Mucosa of gallbladder (tissue), 1 donor: ENCODE measurements around the gene SSBP4. TPM values are rescaled to one million over a fixed set of nuclear protein-coding genes. Genes with fewer than 3 reads are reported as not detected.
"Not testable (repeated sequence)": the region's sequence is repeated elsewhere in the genome, so short reads cannot be mapped to it uniquely, and the experiment has no call there.

Experiments
- DNase-seq: peaks from one replicate; pipeline ENCODE4 v3.0.0-alpha.2; 2020; ENCODE audit warnings: low spot score
- total RNA-seq: library from RNA; stranded (reverse); gene quantifications from one replicate; pipeline ENCODE4 v1.2.1, GENCODE V29; 2021
- donor health status: DM: no; HTN: no; CAD: no.

SSBP4 gene
- total RNA-seq, result 68.1 TPM

DNA sequence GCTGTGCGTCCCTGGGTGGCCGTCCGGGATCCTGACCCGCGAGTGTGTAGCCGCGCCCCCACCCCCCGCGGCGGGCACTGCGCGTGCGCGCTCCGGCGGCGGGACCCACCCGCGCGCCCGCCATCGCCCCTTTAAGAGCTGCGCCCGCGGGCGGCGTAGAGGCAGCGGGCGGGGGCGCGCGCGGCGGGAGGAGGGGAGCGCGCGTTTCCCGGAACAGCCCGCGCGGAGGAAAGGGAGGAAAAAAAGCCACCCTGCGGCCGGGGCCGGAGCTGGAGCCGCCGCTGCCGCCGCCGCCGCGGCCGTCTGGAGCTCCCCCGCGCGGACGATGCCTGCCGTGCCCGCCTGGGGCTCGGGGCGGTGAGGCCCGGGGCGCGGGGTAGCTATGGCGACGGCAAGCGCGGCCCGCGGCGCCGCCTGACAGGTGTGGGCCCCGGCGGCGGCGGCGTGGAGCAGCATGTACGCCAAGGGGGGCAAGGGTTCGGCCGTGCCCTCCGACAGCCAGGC is at the start of gene SSBP4:
TSS of gene SSBP4 (plus strand) at position 204 of the 504 bp plus-strand sequence. CDS start at position 455, 251 bp downstream.
- DNase-seq, result peak; percentile 69

DNA sequence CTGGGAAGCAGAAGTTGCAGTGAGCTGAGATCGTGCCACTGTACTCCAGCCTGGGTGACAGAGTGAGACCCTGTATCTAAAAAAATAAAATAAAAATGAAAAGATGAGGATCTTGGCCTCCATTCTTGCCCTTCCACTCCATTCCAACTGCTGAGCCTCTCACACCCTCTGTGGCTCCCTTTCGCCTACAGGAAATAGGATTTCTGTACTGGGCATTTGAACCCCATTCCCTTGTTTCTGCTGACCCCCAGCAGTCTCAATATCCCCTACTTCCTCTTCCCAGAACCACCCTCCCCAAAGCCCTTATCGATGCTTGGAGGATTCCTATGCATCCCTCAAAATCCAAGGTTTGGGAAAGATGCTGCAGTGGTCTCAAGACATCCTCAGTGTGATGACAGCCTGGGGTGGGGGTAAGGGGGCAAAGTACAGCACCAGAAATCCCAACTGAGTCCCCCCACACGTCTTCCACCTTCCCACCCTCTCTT is 45.7 kb upstream of the SSBP4 start:
- no peak for DNase-seq

DNA sequence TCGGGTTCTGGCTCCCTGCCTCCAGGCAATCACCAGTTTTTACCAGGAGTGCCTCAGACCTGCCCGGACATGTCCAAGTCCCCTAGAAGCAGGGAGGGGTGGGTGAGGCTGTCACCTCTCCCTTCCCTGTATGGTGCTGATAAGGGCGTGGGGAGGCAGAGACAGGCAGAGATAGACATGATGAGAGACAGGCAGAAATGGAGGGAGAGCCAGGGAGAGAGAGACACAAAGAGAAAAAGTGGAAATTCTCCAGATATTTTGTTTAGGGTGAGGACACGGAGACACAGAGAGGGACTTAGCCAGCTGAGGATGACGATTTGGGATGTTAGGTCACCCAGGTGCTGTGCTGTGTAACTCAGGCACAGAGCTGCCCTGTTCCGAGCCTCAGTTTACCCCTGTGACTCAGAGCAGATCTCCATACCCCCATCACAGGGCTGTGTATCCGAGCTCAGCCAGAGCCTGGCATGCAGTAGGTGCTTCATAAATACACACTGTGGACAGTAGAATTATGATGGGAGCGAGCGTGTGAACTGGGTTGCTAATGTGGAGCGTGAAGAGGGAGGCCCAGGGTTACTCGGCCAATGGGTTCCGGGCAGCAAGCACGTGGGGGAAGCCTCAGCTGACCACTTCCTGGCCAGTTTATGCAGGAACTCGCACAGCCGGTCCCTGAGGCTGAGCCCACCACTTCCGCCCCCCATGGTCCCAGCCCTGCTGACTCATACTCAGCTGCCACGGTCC is 45.1 kb upstream of the SSBP4 start:
- peak; percentile 92 for DNase-seq

DNA sequence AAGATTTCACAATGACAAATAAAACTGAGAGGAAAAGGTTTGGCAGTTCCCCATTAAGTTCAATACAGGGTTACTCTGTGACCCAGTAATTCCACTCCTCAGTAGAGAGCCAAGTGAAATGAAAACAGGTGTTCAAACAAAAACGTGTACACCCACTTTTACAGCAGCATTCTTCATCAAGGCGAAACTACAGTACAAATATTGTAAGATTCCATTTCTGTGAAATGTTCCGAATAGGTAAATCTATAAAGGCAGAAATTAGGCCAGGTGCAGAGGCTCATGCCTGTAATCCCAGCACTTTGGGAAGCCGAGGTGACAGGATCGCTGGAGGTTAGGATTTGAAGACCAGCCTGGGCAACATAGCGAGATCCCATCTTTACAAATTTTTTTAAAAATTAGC is 42.2 kb upstream of the SSBP4 start:
- no peak for DNase-seq

DNA sequence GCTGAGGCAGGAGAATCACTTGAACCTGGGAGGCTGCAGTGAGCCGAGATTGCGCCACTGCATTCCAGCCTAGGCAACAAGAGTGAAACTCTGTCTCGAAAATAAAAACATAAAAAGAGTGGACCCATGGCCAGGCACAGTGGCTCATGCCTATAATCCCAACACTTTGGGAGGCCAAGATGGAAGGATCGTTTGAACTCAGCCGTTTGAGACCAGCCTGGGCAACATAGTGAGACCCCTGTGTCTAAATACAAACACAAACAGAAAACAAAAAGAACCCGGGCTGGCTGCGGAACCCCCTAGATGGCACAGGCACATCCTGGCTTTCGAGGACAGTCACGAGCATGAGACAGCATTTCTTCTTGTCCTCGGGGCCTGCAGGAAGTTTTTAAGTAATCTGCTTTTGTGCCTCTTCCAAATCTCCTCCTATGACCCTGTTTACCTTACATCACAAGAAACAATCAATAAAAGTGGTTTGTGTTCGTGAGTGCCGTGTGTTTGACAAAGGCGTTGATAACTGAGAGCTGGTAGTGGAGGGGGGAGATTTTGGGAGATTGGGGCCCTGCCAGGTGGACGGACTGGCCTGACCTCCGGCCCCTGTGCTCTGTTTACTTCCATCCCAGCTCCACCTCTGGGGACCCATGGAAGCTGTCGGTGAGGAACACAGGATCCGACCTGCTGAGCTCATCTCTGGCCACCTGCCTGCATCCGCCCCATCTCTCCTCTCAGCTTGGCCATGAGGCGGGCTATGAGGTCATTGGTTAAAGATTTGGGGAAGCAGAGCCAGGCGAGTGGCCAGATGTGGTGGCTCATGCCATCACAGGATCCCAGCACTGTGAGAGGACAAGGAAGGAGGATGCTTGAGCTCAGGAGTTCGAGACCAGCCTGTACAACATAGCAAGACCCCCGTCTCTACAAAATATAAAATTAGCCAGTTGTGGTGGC is 39.1 kb upstream of the SSBP4 start:
- peak; percentile 96 for DNase-seq

DNA sequence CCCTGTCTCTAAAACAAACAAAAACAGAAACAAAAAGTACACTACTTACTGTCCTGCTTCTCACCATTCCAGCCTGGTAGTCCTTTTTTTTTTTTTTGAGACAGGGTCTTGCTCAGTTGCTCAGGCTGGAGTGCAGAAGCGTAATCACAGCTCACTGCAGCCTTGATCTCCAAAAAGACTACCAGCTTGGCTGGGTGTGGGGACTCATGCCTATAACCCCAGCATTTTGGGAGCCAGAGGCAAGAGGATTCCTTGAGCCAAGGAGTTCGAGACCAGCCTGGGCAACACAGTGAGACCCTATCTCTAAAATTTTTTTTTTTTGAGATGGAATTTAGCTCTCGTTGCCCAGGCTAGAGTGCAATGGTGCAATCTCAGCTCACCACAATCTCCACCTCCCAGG is 38.4 kb upstream of the SSBP4 start:
- no peak for DNase-seq

DNA sequence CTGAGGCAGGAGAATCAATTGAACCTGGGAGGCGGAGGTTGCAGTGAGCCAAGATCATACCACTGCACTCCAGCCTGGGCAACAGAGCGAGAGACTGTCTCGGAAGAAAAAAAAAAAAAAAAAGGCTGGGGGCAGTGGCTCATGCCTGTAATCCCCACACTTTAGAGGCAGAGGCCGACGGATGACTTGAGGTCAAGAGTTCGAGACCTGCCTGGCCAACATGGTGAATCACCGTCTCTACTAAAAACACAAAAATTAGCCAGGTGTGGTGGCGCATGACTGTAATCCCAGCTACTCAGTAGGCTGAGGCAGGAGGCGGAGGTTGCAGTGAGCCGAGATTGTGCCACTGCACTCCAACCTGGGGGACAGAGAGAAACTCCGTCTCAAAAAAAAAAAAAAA is 35.6 kb upstream of the SSBP4 start:
- not testable (repeated sequence) for DNase-seq

DNA sequence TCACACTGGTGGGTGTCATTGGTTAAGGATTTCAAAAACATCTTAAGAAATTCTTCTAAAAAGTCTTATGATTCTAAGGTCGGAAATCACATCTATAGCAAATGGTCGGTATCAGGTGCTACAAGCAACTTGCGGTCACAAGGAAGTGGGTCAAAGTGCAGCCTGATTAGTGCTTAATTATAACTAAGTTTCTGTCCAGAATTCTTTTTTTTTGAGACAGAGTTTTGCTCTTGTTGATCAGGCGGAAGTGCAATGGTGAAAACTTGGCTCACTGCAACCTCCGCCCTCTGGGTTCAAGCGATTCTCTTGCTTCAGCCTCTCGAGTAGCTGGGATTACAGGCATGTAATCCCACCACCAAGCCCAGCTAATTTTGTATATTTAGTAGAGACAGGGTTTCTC is 34.4 kb upstream of the SSBP4 start:
- DNase-seq, result peak; percentile 42

DNA sequence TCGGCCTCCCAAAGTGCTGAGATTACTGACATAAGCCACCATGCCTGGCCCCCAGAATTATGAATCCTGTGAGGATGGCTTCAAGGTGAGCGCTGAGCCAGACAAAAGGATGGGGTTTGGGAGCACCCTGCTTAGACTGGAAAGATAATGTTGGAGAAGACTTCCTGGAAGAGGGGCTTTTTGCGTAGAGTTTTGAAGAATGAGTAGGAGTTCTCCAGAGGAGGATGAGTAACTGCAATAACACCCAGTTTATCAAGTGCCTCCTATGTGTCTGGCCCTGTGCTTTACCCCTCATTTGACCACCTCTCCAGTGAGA is 33.9 kb upstream of the SSBP4 start:
- no peak for DNase-seq

DNA sequence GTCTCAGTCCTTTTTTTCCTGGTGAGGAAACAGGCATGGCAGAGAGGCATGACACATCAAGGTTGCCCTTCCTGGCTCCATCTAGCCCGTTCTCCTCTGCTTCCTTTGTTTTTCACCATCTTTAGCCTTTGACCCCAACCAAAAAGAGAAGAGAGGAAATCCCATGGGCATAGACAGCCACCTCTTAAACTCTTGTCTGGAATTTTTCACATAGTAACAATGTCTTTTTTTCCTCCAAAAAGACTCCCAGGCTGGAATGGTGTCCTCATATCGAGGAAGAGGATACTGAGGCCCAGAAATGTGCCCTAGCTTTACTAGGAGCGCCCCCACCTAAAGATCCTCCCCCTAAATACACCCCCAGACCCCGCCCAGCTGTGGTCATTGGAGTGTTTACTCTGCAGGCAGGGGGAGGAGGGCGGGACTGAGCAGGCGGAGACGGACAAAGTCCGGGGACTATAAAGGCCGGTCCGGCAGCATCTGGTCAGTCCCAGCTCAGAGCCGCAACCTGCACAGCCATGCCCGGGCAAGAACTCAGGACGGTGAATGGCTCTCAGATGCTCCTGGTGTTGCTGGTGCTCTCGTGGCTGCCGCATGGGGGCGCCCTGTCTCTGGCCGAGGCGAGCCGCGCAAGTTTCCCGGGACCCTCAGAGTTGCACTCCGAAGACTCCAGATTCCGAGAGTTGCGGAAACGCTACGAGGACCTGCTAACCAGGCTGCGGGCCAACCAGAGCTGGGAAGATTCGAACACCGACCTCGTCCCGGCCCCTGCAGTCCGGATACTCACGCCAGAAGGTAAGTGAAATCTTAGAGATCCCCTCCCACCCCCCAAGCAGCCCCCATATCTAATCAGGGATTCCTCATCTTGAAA is 33.3 kb upstream of the SSBP4 start, which contains the start of gene GDF15:
TSS of gene GDF15 (plus strand) at position 484 of the 868 bp plus-strand sequence. CDS start at position 516, 32 bp downstream.
- peak; percentile 94 for DNase-seq

DNA sequence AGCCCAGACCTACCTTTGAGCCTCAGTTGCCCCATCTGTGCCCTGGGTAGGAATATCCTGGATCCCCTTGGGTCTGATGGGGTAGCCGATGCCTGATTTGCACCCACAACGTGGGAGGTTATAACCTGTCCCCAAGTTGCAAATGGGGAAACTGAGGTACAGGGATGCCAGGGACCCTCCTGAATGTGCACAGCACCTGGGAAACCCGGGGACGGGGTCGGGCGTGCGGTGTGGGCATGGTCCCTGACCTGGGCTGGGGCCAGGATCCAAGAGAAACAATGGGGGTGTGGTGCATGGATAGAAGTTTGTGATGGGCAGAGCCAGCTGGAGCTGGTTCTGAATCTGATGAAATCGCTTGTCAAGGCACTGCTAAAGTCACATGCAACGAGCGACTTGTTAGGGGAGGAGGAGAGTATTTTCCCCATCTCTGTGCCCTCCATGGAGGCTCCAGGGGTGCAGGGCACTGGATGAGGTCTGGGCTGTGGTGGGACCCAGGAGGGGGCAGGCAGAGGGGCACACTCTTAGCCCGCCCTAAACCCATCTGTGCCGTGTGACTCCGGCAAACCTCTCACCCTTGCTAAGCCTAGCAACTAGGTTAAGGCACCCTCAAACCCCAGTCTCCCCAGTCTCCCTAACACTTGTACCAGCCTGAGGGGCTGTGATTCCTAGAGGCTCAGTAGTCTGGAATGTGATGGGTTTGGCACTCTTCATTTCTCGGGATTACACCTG is 32.5 kb upstream of the SSBP4 start:
- DNase-seq, result peak; percentile 47

DNA sequence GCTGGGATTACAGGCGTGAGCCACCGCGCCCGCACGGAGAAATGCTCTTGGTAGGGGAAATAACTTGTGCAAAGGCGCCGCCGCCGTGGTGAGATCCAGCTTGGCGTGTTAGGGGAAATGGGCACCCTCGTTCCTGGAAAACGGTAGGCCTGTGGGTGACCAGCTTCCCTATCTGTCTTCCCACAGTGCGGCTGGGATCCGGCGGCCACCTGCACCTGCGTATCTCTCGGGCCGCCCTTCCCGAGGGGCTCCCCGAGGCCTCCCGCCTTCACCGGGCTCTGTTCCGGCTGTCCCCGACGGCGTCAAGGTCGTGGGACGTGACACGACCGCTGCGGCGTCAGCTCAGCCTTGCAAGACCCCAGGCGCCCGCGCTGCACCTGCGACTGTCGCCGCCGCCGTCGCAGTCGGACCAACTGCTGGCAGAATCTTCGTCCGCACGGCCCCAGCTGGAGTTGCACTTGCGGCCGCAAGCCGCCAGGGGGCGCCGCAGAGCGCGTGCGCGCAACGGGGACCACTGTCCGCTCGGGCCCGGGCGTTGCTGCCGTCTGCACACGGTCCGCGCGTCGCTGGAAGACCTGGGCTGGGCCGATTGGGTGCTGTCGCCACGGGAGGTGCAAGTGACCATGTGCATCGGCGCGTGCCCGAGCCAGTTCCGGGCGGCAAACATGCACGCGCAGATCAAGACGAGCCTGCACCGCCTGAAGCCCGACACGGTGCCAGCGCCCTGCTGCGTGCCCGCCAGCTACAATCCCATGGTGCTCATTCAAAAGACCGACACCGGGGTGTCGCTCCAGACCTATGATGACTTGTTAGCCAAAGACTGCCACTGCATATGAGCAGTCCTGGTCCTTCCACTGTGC is 30.9 kb upstream of the SSBP4 start:
- DNase-seq, result peak; percentile 86

DNA sequence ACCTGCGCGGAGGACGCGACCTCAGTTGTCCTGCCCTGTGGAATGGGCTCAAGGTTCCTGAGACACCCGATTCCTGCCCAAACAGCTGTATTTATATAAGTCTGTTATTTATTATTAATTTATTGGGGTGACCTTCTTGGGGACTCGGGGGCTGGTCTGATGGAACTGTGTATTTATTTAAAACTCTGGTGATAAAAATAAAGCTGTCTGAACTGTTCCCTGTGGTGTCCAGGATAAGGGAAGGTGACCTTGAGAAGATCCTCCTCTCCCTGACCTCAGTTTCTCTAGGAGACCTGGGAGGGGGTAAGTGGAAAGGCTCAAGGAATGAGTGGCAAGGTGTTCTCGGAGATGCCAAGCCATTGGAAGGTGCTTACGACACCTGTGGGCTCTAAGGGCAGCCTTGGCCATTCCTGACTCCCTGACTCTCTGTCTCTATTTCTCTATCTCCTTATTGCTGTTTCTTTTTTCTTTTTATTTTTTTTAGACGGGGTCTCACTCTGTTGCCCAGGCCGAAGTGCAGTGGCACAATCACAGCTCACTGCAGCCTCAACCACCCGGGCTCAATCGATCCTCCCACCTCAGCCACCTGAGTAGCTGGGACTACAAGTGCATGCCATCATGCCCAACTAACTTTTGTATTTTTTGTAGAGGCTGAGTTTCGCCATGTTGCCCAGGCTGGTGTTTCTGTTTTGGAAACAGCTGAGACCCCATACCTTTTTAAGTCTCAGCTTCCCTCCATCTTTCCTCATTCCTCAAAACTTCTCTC is 30.1 kb upstream of the SSBP4 start:
- no peak for DNase-seq

DNA sequence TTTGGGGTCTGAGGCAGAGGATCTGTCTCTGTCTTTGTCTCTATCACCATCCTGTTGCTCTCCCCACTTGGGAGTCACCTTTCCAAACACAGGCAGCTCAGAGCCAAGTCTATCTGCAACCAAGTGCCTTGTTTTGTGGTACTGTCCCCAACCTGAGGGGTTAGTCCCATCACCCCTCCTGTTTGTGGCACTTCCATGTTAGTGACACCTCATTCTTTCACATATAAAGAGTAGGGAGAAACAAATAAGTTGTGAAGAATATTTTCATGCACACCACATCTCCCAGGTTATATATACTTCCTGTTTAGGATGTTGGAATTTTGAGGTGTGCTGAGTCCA is 29.5 kb upstream of the SSBP4 start:
- no peak for DNase-seq

DNA sequence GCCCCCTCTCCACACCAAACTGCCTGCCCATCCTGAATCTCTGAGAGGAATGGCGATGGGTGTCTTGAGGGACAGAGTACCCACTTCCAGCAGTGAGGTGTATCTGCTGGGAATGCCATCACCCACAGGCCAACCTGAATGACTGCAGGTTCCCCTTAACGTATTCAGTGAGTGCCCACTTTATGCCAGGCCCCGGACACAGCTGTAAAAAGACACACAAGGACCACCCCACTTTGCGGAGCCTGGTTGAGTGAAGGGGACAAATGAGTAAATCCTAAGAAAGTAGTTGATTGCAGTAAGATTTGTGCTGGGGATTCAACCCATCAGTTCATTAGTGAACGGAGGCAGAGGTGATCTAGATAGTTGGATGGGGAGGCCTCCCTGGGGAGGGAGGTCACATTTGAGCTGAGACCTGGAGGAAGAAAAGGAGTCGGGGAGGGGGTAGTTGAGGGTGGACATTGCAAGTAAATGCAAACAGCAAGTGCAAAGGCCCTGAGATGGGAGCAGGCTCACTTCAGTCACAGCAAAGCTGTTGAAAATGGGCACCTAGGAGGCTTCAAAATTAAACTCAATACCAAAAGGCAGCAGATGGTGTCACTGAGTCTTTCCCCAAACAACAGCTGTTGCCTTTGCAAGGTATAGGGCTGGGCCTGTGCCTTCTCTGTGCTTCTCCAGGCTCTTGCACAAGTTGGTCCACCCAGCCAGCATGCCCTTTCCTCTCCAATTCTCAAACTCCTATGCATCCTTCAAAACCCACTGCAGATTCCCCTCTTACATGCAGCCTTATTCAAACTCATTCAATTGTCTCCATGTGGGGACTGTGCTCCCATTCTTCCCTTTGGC is 28.9 kb upstream of the SSBP4 start:
- DNase-seq, result no peak

DNA sequence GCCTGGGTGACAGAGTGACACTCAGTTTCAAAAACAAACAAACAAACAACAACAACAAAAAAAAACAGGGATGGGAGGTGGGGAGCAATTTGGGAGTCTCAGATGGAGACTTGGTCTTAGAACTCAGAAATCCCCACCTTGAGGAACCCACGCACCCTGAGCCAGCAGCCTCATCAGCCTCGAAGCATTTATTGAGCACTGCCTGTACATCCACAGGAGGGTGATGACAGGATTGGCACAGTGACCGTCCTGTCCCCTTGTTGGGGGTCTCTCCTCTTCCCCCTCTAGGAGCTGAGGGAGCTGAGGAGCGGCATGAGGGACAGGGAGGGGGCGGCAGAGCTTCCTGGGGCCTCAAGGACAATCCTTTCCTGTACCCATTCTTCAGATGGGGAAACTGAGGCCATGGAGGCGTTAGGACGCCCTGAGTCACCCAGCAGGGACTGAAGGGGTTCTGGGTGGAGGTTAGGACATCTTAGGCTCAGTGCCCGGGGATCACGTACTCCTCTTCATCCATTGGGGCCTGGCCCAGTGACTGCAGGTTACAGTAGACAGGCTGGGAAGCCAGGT is 27.6 kb upstream of the SSBP4 start:
- no peak for DNase-seq

DNA sequence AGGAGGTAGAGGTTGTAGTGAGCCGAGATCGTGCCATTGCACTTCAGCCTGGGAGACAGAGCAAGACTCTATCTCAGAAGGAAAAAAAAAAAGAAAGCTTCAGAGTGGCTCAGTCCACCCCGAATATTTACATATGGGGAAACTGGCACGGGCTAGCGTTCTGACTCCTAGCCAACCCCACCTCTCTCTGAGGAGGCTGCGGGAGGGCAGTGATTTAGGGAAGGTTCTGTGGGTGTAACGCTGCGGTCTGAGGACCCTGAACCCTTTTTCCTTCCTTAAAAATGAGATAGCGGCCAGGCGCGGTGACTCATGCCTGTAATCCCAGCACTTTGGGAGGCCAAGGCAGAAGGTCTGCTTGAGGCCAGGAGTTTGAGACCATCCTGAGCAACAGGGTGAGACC is 26.8 kb upstream of the SSBP4 start:
- peak; percentile 73 for DNase-seq

DNA sequence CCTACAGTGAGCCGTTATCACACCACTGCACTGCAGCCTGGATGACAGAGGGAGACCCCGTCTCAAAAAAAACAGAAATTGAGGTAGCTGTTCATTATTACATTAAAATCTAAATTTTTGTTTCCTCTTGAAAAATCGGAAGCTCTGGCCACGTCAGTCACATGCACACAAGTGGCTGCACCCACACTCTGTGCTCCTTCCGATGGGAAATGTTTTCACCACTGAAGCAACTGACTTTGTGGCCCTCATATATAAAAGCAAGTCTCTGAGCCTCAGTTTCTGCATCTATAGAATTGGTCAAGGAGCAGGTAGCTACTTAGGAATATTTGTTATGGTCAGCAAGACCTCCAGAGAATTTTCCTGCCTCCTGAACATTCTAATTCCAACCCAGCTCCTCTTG is 26.3 kb upstream of the SSBP4 start:
- no peak for DNase-seq
